H9 (cell line): ENCODE results near the gene ZNF121. TPM values are rescaled to one million over a fixed set of nuclear protein-coding genes. Genes with fewer than 3 reads are reported as not detected.

Source experiments
- DNase-seq: peaks from one replicate; pipeline ENCODE4 v3.0.0-alpha.2; 2017
- H2AFZ ChIP-seq: one replicate; pipeline ENCODE4 v1.6.1; 2013; ENCODE audit warnings: mild to moderate bottlenecking, low read length, control low read depth, moderate library complexity
- H2AK5ac ChIP-seq: 2 replicates; pipeline ENCODE4 v1.6.1; 2013; ENCODE audit warnings: low read length, control low read depth, mixed read lengths; ENCODE audit not compliant: insufficient read length
- H2BK120ac ChIP-seq: one replicate; pipeline ENCODE4 v1.6.1; 2013; ENCODE audit warnings: low read depth, mild to moderate bottlenecking, low read length, control low read depth, inconsistent platforms; ENCODE audit not compliant: poor library complexity, severe bottlenecking
- H2BK12ac ChIP-seq: 2 replicates; pipeline ENCODE4 v1.6.1; 2013; ENCODE audit warnings: low read length, control low read depth, mixed read lengths, low read depth; ENCODE audit not compliant: insufficient read length
- H2BK15ac ChIP-seq: 2 replicates; pipeline ENCODE4 v1.6.1; 2013; ENCODE audit warnings: low read depth, low read length, control low read depth
- H2BK20ac ChIP-seq: one replicate; pipeline ENCODE4 v1.6.1; 2013; ENCODE audit warnings: low read depth, mild to moderate bottlenecking, low read length, control low read depth, inconsistent platforms; ENCODE audit not compliant: poor library complexity, severe bottlenecking
- H2BK5ac ChIP-seq: 2 replicates; pipeline ENCODE4 v1.6.1; 2013; ENCODE audit warnings: low read length, control low read depth, mixed read lengths; ENCODE audit not compliant: insufficient read length
- H3K14ac ChIP-seq: 2 replicates; pipeline ENCODE4 v1.6.1; 2013; ENCODE audit warnings: low read length, control low read depth; ENCODE audit not compliant: insufficient read depth
- H3K18ac ChIP-seq: 2 replicates; pipeline ENCODE4 v1.6.1; 2013; ENCODE audit warnings: low read depth, mild to moderate bottlenecking, mixed read lengths, low read length, control low read depth; ENCODE audit not compliant: insufficient read length
- H3K23ac ChIP-seq: 2 replicates; pipeline ENCODE4 v1.6.1; 2013; ENCODE audit warnings: low read length, control low read depth, mixed read lengths, low read depth; ENCODE audit not compliant: insufficient read length
- H3K23me2 ChIP-seq: 2 replicates; pipeline ENCODE4 v1.6.1; 2013; ENCODE audit warnings: low read depth, mild to moderate bottlenecking, mixed read lengths, low read length, control low read depth; ENCODE audit not compliant: insufficient read length, poor library complexity, severe bottlenecking
- H3K27ac ChIP-seq: 2 replicates; pipeline ENCODE4 v1.5.1; 2013; ENCODE audit warnings: low read length, control low read depth, mixed read lengths, low read depth; ENCODE audit not compliant: insufficient read length
- H3K27me3 ChIP-seq: 2 replicates; pipeline ENCODE4 v1.6.1; 2013; ENCODE audit warnings: low read length, control low read depth, inconsistent platforms; ENCODE audit not compliant: insufficient read depth
- H3K4ac ChIP-seq: 2 replicates; pipeline ENCODE4 v1.6.1; 2013; ENCODE audit warnings: low read depth, mild to moderate bottlenecking, control low read depth, inconsistent platforms, low read length, moderate library complexity
- H3K4me1 ChIP-seq: 2 replicates; pipeline ENCODE4 v1.6.1; 2013; ENCODE audit warnings: low read length, control low read depth, inconsistent platforms; ENCODE audit not compliant: insufficient read depth
- H3K4me2 ChIP-seq: 2 replicates; pipeline ENCODE4 v1.6.1; 2013; ENCODE audit warnings: low read length, control low read depth, mixed read lengths; ENCODE audit not compliant: insufficient read length, insufficient read depth
- H3K56ac ChIP-seq: 2 replicates; pipeline ENCODE4 v1.6.1; 2013; ENCODE audit warnings: low read depth, mild to moderate bottlenecking, mixed read lengths, low read length, control low read depth; ENCODE audit not compliant: insufficient read length
- H3K79me1 ChIP-seq: 2 replicates; pipeline ENCODE4 v1.6.1; 2013; ENCODE audit warnings: low read depth, mild to moderate bottlenecking, moderate library complexity, low read length, control low read depth, inconsistent platforms; ENCODE audit not compliant: insufficient read depth, poor library complexity, severe bottlenecking
- H3K79me2 ChIP-seq: 2 replicates; pipeline ENCODE4 v1.6.1; 2013; ENCODE audit warnings: low read length, control low read depth, inconsistent platforms; ENCODE audit not compliant: insufficient read depth
- H3K9ac ChIP-seq: 2 replicates; pipeline ENCODE4 v1.6.1; 2013; ENCODE audit warnings: low read length, control low read depth, mixed read lengths; ENCODE audit not compliant: insufficient read length; ENCODE audit errors: extremely low read depth
- H3K9me3 ChIP-seq: one replicate; pipeline ENCODE4 v1.6.1; 2013; ENCODE audit warnings: low read depth, low read length, inconsistent platforms; ENCODE audit not compliant: control insufficient read depth
- H3T11ph ChIP-seq: one replicate; pipeline ENCODE4 v1.6.1; 2013; ENCODE audit warnings: mild to moderate bottlenecking, low read length, control low read depth, inconsistent platforms
- H4K20me1 ChIP-seq: one replicate; pipeline ENCODE4 v1.6.1; 2013; ENCODE audit not compliant: control insufficient read depth, insufficient read length, insufficient read depth
- H4K5ac ChIP-seq: 2 replicates; pipeline ENCODE4 v1.6.1; 2013; ENCODE audit warnings: low read depth, mild to moderate bottlenecking, mixed read lengths, low read length, control low read depth; ENCODE audit not compliant: insufficient read length
- H4K8ac ChIP-seq: replicated peaks from 2 replicates; pipeline ENCODE4 v1.6.1; 2013; ENCODE audit warnings: low read length, control low read depth, mixed read lengths, low read depth; ENCODE audit not compliant: insufficient read length
- H4K91ac ChIP-seq: 2 replicates; pipeline ENCODE4 v1.6.1; 2013; ENCODE audit warnings: low read depth, mild to moderate bottlenecking, moderate library complexity, mixed read lengths, low read length, control low read depth; ENCODE audit not compliant: insufficient read length
- H3K27ac Mint-ChIP-seq, 3 experiments: 2 replicates in 2 of 3; 3 replicates in 1 of 3; pipeline ENCODE4 v1.8.0; 2020 to 2021; ENCODE audit warnings: mixed read lengths in 3 of 3, mild to moderate bottlenecking in 1 of 3, moderate library complexity in 1 of 3
- H3K27me3 Mint-ChIP-seq: 2 replicates; pipeline ENCODE4 v1.8.0; 2021; ENCODE audit warnings: low read depth, mild to moderate bottlenecking, moderate library complexity, mixed read lengths
- H3K36me3 Mint-ChIP-seq, 3 experiments: 2 replicates in 2 of 3; 3 replicates in 1 of 3; pipeline ENCODE4 v1.8.0; 2020 to 2021; ENCODE audit warnings: low read depth in 3 of 3, mixed read lengths in 3 of 3; ENCODE audit not compliant: insufficient read depth in 1 of 3
- H3K4me1 Mint-ChIP-seq, 2 experiments: 2 replicates each; pipeline ENCODE4 v1.8.0; 2020; ENCODE audit warnings: mixed read lengths in 2 of 2
- H3K4me3 Mint-ChIP-seq, 2 experiments: 2 replicates in 1 of 2; 3 replicates in 1 of 2; pipeline ENCODE4 v1.8.0; 2020 to 2021; ENCODE audit warnings: mild to moderate bottlenecking in 2 of 2, mixed read lengths in 2 of 2, moderate library complexity in 1 of 2
- H3K9me3 Mint-ChIP-seq, 2 experiments: 2 replicates in 1 of 2; 3 replicates in 1 of 2; pipeline ENCODE4 v1.8.0; 2020; ENCODE audit warnings: mild to moderate bottlenecking in 2 of 2, mixed read lengths in 2 of 2, moderate library complexity in 1 of 2
- WGBS: extraction: QIAGEN DNeasy Blood & Tissue Kit; methylation state at CpG from one replicate; pipeline ENCODE4 v1.1.7; 2013; ENCODE audit warnings: missing lambda C conversion rate, low lambda C conversion rate, mixed read lengths; ENCODE audit not compliant: insufficient read length; ENCODE audit errors: extremely low coverage; 5-methylcytosine and 5-hydroxymethylcytosine counted together
- total RNA-seq: library from RNA; stranded (reverse); gene quantifications from 2 replicates; pipeline ENCODE4 v1.2.1, GENCODE V29; 2021
- TF ChIP-seq, protein P1 (sequence below): fragments of 200-600 bp; sonication (generic); conservative IDR thresholded peaks from 3 replicates; pipeline ENCODE4 v1.8.0; 2021; ENCODE audit warnings: antibody characterized with exemption, mild to moderate bottlenecking

ZNF121 gene
- total RNA-seq, 1 experiment from 2014 or later = 171 TPM

- Histone ChIP-seq H4K20me1 (no peaks in the 10 kb centered on the region), H2BK15ac (no peak overlapping the region), H2AFZ (no peak overlapping the region), H4K8ac (no peak overlapping the region), H3K23me2 (no peaks in the 10 kb centered on the region), H3K18ac (no peak overlapping the region), H2BK120ac (no peak overlapping the region), H2BK20ac (no peak overlapping the region), H4K5ac (no peak overlapping the region), H2BK5ac (no peak overlapping the region), H3K27ac (no peak overlapping the region), H3K4me2 (no peak overlapping the region), H3K56ac (no peak overlapping the region), H4K91ac (no peak overlapping the region), H3K4me1 (no peaks in the 10 kb centered on the region), H3T11ph (no peak overlapping the region), H3K79me1 (no peaks in the 10 kb centered on the region), H3K79me2 (no peaks in the 10 kb centered on the region), H2AK5ac (no peak overlapping the region), H3K14ac (no peak overlapping the region), H3K27me3 (no peaks in the 10 kb centered on the region), H3K23ac (no peak overlapping the region), H3K9me3 (peaks cover under 1% of the 10 kb centered on the region), H2BK12ac (no peak overlapping the region), H3K9ac (no peak overlapping the region), H3K4ac (no peak overlapping the region)
- H3K27ac Mint-ChIP-seq = no peak overlapping the region; a peak in 1 of 7 replicates
- H3K4me3 Mint-ChIP-seq = no peak overlapping the region
- H3K9me3 Mint-ChIP-seq = peaks cover 29 to 42% of the 10 kb centered on the region in 2 experiments
- H3K27me3 Mint-ChIP-seq = peaks cover 2% of the 10 kb centered on the region; the same call in 1 of the 2 replicates
- TF ChIP-seq, protein P1, sequence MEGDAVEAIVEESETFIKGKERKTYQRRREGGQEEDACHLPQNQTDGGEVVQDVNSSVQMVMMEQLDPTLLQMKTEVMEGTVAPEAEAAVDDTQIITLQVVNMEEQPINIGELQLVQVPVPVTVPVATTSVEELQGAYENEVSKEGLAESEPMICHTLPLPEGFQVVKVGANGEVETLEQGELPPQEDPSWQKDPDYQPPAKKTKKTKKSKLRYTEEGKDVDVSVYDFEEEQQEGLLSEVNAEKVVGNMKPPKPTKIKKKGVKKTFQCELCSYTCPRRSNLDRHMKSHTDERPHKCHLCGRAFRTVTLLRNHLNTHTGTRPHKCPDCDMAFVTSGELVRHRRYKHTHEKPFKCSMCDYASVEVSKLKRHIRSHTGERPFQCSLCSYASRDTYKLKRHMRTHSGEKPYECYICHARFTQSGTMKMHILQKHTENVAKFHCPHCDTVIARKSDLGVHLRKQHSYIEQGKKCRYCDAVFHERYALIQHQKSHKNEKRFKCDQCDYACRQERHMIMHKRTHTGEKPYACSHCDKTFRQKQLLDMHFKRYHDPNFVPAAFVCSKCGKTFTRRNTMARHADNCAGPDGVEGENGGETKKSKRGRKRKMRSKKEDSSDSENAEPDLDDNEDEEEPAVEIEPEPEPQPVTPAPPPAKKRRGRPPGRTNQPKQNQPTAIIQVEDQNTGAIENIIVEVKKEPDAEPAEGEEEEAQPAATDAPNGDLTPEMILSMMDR = no peak
- DNase-seq = no peak
- peaks cover 0 to 15% (median 9%) of the 10 kb centered on the region in 3 experiments; a peak in 5 of 7 replicates for H3K36me3 Mint-ChIP-seq
- WGBS = no CpG with 5 or more reads among the region's 7 CpGs
- H3K4me1 Mint-ChIP-seq = no peaks in the 10 kb centered on the region
Observed at GRCh38 chr19:9552536-9553274, 31.6 kb downstream of the ZNF121 start.
